Stimulated activated CD4-positive, alpha-beta T cell treated with anti-CD3 and anti-CD28 coated beads, Interleukin-1b, Interleukin-23, amount 100 ng/mL, for 4 hours (primary cell): ENCODE data around the gene SLC25A6.
"Not testable (repeated sequence)": the region's sequence is repeated elsewhere in the genome, so short reads cannot be mapped to it uniquely, and the experiment has no call there.

Source experiments
- DNase-seq, 2 donors: peaks; one replicate each; pipeline ENCODE4 v3.0.0-alpha.2; 2020; ENCODE audit warnings: low read depth in 2 of 2

Gene SLC25A6

GRCh38 chrX:1412551-1413161 lies 20.7 kb upstream of the SLC25A6 start:
- DNase-seq = no peak

GRCh38 chrX:1411326-1411725 lies 19.4 kb upstream of the SLC25A6 start:
- no peak for DNase-seq

GRCh38 chrX:1407035-1407434 lies 15.1 kb upstream of the SLC25A6 start:
- DNase-seq = no peak

GRCh38 chrX:1405769-1406168 lies 13.9 kb upstream of the SLC25A6 start:
- DNase-seq = not testable (repeated sequence)

GRCh38 chrX:1403867-1404266 lies 12.0 kb upstream of the SLC25A6 start:
- DNase-seq = not testable (repeated sequence)

GRCh38 chrX:1403228-1403627 lies 11.3 kb upstream of the SLC25A6 start:
- no peak for DNase-seq

- DNase-seq = no peak
Measured at GRCh38 chrX:1401611-1402430, 9.9 kb upstream of the SLC25A6 start.

GRCh38 chrX:1400742-1401471 lies 9.0 kb upstream of the SLC25A6 start:
- DNase-seq = no peak

GRCh38 chrX:1400049-1400448 lies 8.1 kb upstream of the SLC25A6 start:
- no peak for DNase-seq

GRCh38 chrX:1398431-1399340 lies 6.8 kb upstream of the SLC25A6 start:
- DNase-seq = no peak

- DNase-seq = no peak
Measured at GRCh38 chrX:1397441-1398270, 5.7 kb upstream of the SLC25A6 start.

GRCh38 chrX:1397001-1397400 lies 5.1 kb upstream of the SLC25A6 start:
- no peak for DNase-seq

GRCh38 chrX:1395646-1396216 lies 3.8 kb upstream of the SLC25A6 start:
- DNase-seq = no peak

GRCh38 chrX:1394731-1395501 lies 3.0 kb upstream of the SLC25A6 start:
- DNase-seq = no peak

- no peak for DNase-seq
Measured at GRCh38 chrX:1393871-1394615, 2.1 kb upstream of the SLC25A6 start.

GRCh38 chrX:1392376-1393068 lies 609 bp upstream of the SLC25A6 start:
- no peak for DNase-seq

- DNase-seq = no peak
Measured at GRCh38 chrX:1391370-1391706, 575 bp downstream of the SLC25A6 start.

GRCh38 chrX:1390621-1391369 lies 1.1 kb downstream of the SLC25A6 start:
- no peak for DNase-seq
